ENCODE measurements around the gene SLC22A6.

Gene SLC22A6

GRCh38 chr11:62931499-62932278 is 53.1 kb downstream of the SLC22A6 start:
- DNase-seq, result peak; percentile 12

GRCh38 chr11:62930666-62931065 is 54.1 kb downstream of the SLC22A6 start:
- DNase-seq, result no peak

GRCh38 chr11:62930157-62930556 is 54.6 kb downstream of the SLC22A6 start:
- DNase-seq, result peak; percentile 53

- DNase-seq, result no peak
These were observed 56.8 kb downstream of the SLC22A6 start for GRCh38 chr11:62928011-62928410.

- no peak for DNase-seq
These were observed 57.9 kb downstream of the SLC22A6 start for GRCh38 chr11:62926680-62927455.
